Measurements from ENCODE around the gene OSER1. TPM values are rescaled to one million over a fixed set of nuclear protein-coding genes. Genes with fewer than 3 reads are reported as not detected.

OSER1 gene
- total RNA-seq, 1 experiment from 2014 or later = 34.8 TPM

- H3K27me3 ChIP-seq (ENCODE audit: low read length) = no peaks in the 10 kb centered on the region
- ATAC-seq (no peak), DNase-seq (no peak)
- ChIA-PET CTCF (no interaction called here), POLR2A (ENCODE audit: unreplicated experiment) (interaction anchor here (0.6 kb wide), 1 partner anchor 60 kb away, joined by 3 read pairs; no protein-coding TSS in a partner anchor)
- H3K4me1 ChIP-seq (ENCODE audit: insufficient read depth, low read length) = peaks cover 55% of the 10 kb centered on the region
- H3K9ac ChIP-seq (ENCODE audit: low read length) = peak overlapping the region; percentile 87
- peaks cover 10% of the 10 kb centered on the region for H3K36me3 ChIP-seq (ENCODE audit: low read depth, low read length)
- BruUV-seq (replicated peaks) = TSS peak; percentile 43
- peak overlapping the region; percentile 87 for H3K4me3 ChIP-seq (ENCODE audit: low read length)
- no peaks in the 10 kb centered on the region for H3K9me3 ChIP-seq (ENCODE audit: low read length)
- peaks cover 68% of the 10 kb centered on the region for H3K79me2 ChIP-seq (ENCODE audit: low read length)
- TF ChIP-seq EZH2phosphoT487 (IDR thresholded peaks at IDR 0.05; ENCODE audit: borderline replicate concordance, low read length) = no peak
- TF ChIP-seq EZH2 (IDR thresholded peaks at IDR 0.05; ENCODE audit: low read length, unreplicated experiment) = no peak
- no peaks in the 10 kb centered on the region for H3F3A ChIP-seq (ENCODE audit: low read length, unreplicated experiment)
- H3K27ac ChIP-seq (ENCODE audit: low read length) = peak overlapping the region; percentile 77
- H2AFZ ChIP-seq (ENCODE audit: low read length) = peak overlapping the region; percentile 35
- H4K20me1 ChIP-seq (ENCODE audit: low read length) = peaks cover 21% of the 10 kb centered on the region
- peak overlapping the region; percentile 79 for H3K4me2 ChIP-seq (ENCODE audit: low read length)
- no peaks in the 10 kb centered on the region for H3K9me2 ChIP-seq (replicated peaks; ENCODE audit: low read length)
- intact Hi-C loops (cut with micrococcal nuclease) = loop anchor here (5.0 to 10.0 kb wide), 3 partner anchors 312 to 522 kb away; partner anchors contain the start of gene SERINC3
These were observed 725 bp downstream of the OSER1 start for GRCh38 chr20:44209686-44210405.

GRCh38 chr20:44208770-44209169 lies 1.8 kb downstream of the OSER1 start:
- Histone ChIP-seq H3K4me2 (ENCODE audit: low read length) (peak overlapping the region; percentile 79), H3K36me3 (ENCODE audit: low read depth, low read length) (peaks cover 10% of the 10 kb centered on the region), H3K27ac (ENCODE audit: low read length) (no peak overlapping the region), H3K4me1 (ENCODE audit: insufficient read depth, low read length) (peaks cover 63% of the 10 kb centered on the region), H3K9ac (ENCODE audit: low read length) (peak overlapping the region; percentile 87), H3K9me2 (replicated peaks; ENCODE audit: low read length) (no peaks in the 10 kb centered on the region), H3K9me3 (ENCODE audit: low read length) (no peaks in the 10 kb centered on the region), H3K27me3 (ENCODE audit: low read length) (no peaks in the 10 kb centered on the region), H3K79me2 (ENCODE audit: low read length) (peaks cover 74% of the 10 kb centered on the region), H4K20me1 (ENCODE audit: low read length) (peaks cover 21% of the 10 kb centered on the region), H3K4me3 (ENCODE audit: low read length) (peak overlapping the region; percentile 87), H3F3A (ENCODE audit: low read length, unreplicated experiment) (peaks cover 3% of the 10 kb centered on the region), H2AFZ (ENCODE audit: low read length) (no peak overlapping the region)
- no peak for TF ChIP-seq EZH2 (IDR thresholded peaks at IDR 0.05; ENCODE audit: low read length, unreplicated experiment)
- TF ChIP-seq EZH2phosphoT487 (IDR thresholded peaks at IDR 0.05; ENCODE audit: borderline replicate concordance, low read length) = no peak
- TF ChIP-seq, protein P1, sequence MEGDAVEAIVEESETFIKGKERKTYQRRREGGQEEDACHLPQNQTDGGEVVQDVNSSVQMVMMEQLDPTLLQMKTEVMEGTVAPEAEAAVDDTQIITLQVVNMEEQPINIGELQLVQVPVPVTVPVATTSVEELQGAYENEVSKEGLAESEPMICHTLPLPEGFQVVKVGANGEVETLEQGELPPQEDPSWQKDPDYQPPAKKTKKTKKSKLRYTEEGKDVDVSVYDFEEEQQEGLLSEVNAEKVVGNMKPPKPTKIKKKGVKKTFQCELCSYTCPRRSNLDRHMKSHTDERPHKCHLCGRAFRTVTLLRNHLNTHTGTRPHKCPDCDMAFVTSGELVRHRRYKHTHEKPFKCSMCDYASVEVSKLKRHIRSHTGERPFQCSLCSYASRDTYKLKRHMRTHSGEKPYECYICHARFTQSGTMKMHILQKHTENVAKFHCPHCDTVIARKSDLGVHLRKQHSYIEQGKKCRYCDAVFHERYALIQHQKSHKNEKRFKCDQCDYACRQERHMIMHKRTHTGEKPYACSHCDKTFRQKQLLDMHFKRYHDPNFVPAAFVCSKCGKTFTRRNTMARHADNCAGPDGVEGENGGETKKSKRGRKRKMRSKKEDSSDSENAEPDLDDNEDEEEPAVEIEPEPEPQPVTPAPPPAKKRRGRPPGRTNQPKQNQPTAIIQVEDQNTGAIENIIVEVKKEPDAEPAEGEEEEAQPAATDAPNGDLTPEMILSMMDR (conservative IDR thresholded peaks at IDR 0.05; ENCODE audit: low read depth, low read length) = no peak
- ChIA-PET POLR2A (ENCODE audit: unreplicated experiment) (interaction anchor here (0.7 kb wide), 1 partner anchor 339 kb away, joined by 3 read pairs; no protein-coding TSS in a partner anchor), CTCF (no interaction called here)
- intact Hi-C loops (cut with micrococcal nuclease) = loop anchor here (5.0 kb wide), 1 partner anchor 314 kb away; the partner anchor contains the start of gene SERINC3
- DNase-seq = peak; percentile 59
- no TSS peak for BruUV-seq (replicated peaks)
- no peak for ATAC-seq

- CTCF ChIA-PET = interaction anchor here (0.6 kb wide), 2 partner anchors 358 to 576 kb away, joined by 3 read pairs; no protein-coding TSS in a partner anchor
- intact Hi-C loops (cut with micrococcal nuclease) = loop anchor here (5.0 kb wide), 1 partner anchor 314 kb away; the partner anchor contains the start of gene SERINC3
These were observed 2.4 kb downstream of the OSER1 start for GRCh38 chr20:44208165-44208564.

More at GRCh38 chr20:44208165-44208564, 2.4 kb downstream of the OSER1 start:
- no peak for DNase-seq
- Histone ChIP-seq H3K4me2 (ENCODE audit: low read length) (peak overlapping the region; percentile 79), H2AFZ (ENCODE audit: low read length) (no peak overlapping the region), H3K4me3 (ENCODE audit: low read length) (peak overlapping the region; percentile 87), H3K36me3 (ENCODE audit: low read depth, low read length) (peaks cover 10% of the 10 kb centered on the region), H3K9ac (ENCODE audit: low read length) (peak overlapping the region; percentile 87), H4K20me1 (ENCODE audit: low read length) (peaks cover 21% of the 10 kb centered on the region), H3K27ac (ENCODE audit: low read length) (no peak overlapping the region), H3K9me3 (ENCODE audit: low read length) (no peaks in the 10 kb centered on the region), H3K9me2 (replicated peaks; ENCODE audit: low read length) (no peaks in the 10 kb centered on the region), H3K4me1 (ENCODE audit: insufficient read depth, low read length) (peaks cover 69% of the 10 kb centered on the region), H3K79me2 (ENCODE audit: low read length) (peaks cover 80% of the 10 kb centered on the region), H3F3A (ENCODE audit: low read length, unreplicated experiment) (peaks cover 3% of the 10 kb centered on the region), H3K27me3 (ENCODE audit: low read length) (no peaks in the 10 kb centered on the region)
- ATAC-seq = no peak
- BruUV-seq (replicated peaks) = no TSS peak
- no peak for TF ChIP-seq EZH2phosphoT487 (IDR thresholded peaks at IDR 0.05; ENCODE audit: borderline replicate concordance, low read length)
- TF ChIP-seq EZH2 (IDR thresholded peaks at IDR 0.05; ENCODE audit: low read length, unreplicated experiment) = no peak
- TF ChIP-seq, protein P1 (conservative IDR thresholded peaks at IDR 0.05; ENCODE audit: low read depth, low read length) = no peak
- POLR2A ChIA-PET (ENCODE audit: unreplicated experiment) = interaction anchor here (0.6 kb wide), 1 partner anchor 9 kb away, joined by 9 read pairs; no protein-coding TSS in a partner anchor
